GM12872 (cell line): ENCODE measurements around the gene ZCCHC2.

ENCODE experiments used
- CTCF ChIP-seq: IDR thresholded peaks from 3 replicates; pipeline ENCODE4 v1.5.1; 2011; ENCODE audit warnings: low read depth, mild to moderate bottlenecking, low read length, moderate library complexity; ENCODE audit not compliant: insufficient read depth

The ZCCHC2 gene

GRCh38 chr18:62490967-62491695 lies 31.7 kb upstream of the ZCCHC2 start:
- no peak for TF ChIP-seq CTCF

GRCh38 chr18:62493033-62493862 lies 29.6 kb upstream of the ZCCHC2 start:
- TF ChIP-seq CTCF, result no peak

- no peak for TF ChIP-seq CTCF
These were observed 28.1 kb upstream of the ZCCHC2 start for GRCh38 chr18:62494764-62495163.

GRCh38 chr18:62496262-62496661 lies 26.6 kb upstream of the ZCCHC2 start:
- no peak for TF ChIP-seq CTCF

- no peak for TF ChIP-seq CTCF
These were observed 25.5 kb upstream of the ZCCHC2 start for GRCh38 chr18:62497190-62497772.

- no peak for TF ChIP-seq CTCF
These were observed 24.1 kb upstream of the ZCCHC2 start for GRCh38 chr18:62498616-62499262.

- no peak for TF ChIP-seq CTCF
These were observed 23.6 kb upstream of the ZCCHC2 start for GRCh38 chr18:62499263-62499650.
